A673 (cell line): Measurements from ENCODE around the gene SH3RF2. TPM values are rescaled to one million over a fixed set of nuclear protein-coding genes. Genes with fewer than 3 reads are reported as not detected.

Experiments
- BruUV-seq: library from RNA; stranded (reverse); fragments of 400-500 nt; replicated peaks from 2 replicates; lab custom pipeline; 2021; lab: Mats Ljungman, UMichigan
- CTCF ChIA-PET: fragments of 300-600 bp; sonication (Branson Sonifier 250); formaldehyde crosslinking; loops from one replicate; lab custom pipeline; 2022; ENCODE audit warnings: antibody characterized with exemption; lab: Charles Lee
- POLR2A ChIA-PET: fragments of 300-600 bp; sonication (Branson Sonifier 250); formaldehyde crosslinking; loops from one replicate; lab custom pipeline; 2022; ENCODE audit warnings: antibody characterized with exemption; ENCODE audit not compliant: low non-redundant PET; lab: Charles Lee
- DNase-seq: peaks from one replicate; pipeline ENCODE4 v3.0.0-alpha.2; 2015; ENCODE audit warnings: low spot score
- H3K27ac ChIP-seq: fragments of 200-600 bp; sonication (generic); 2 replicates; pipeline ENCODE4 v1.5.1; 2016; ENCODE audit warnings: mixed run types, low read depth, mild to moderate bottlenecking, mixed read lengths, antibody characterized with exemption, low read length; ENCODE audit not compliant: poor library complexity, severe bottlenecking
- H3K27me3 ChIP-seq: fragments of 200-600 bp; sonication (generic); replicated peaks from 2 replicates; pipeline ENCODE4 v1.6.1; 2017; ENCODE audit warnings: mixed run types, low read depth, mild to moderate bottlenecking, mixed read lengths, antibody characterized with exemption, low read length; ENCODE audit not compliant: insufficient read depth, poor library complexity
- H3K36me3 ChIP-seq: fragments of 200-600 bp; sonication (generic); 2 replicates; pipeline ENCODE4 v1.6.1; 2016; ENCODE audit warnings: mixed run types, mild to moderate bottlenecking, mixed read lengths, antibody characterized with exemption, low read length; ENCODE audit not compliant: insufficient read depth, poor library complexity, severe bottlenecking
- H3K4me1 ChIP-seq: fragments of 200-600 bp; sonication (generic); 2 replicates; pipeline ENCODE4 v1.6.1; 2017; ENCODE audit warnings: mixed run types, mild to moderate bottlenecking, mixed read lengths, antibody characterized with exemption, low read length; ENCODE audit not compliant: insufficient read depth, poor library complexity, severe bottlenecking
- H3K4me3 ChIP-seq: fragments of 200-600 bp; sonication (generic); 2 replicates; pipeline ENCODE4 v1.5.1; 2016; ENCODE audit warnings: low read depth, mixed run types, mild to moderate bottlenecking, mixed read lengths, low read length; ENCODE audit not compliant: poor library complexity, severe bottlenecking
- H3K9me3 ChIP-seq: fragments of 200-600 bp; sonication (generic); 2 replicates; pipeline ENCODE4 v1.6.1; 2016; ENCODE audit warnings: mixed run types, low read depth, mild to moderate bottlenecking, mixed read lengths, antibody characterized with exemption, low read length; ENCODE audit not compliant: poor library complexity, severe bottlenecking
- EZH2 ChIP-seq: fragments of 200-600 bp; sonication (generic); IDR thresholded peaks from 2 replicates; pipeline ENCODE4 v1.6.1; 2017; ENCODE audit warnings: borderline replicate concordance, low read depth, mild to moderate bottlenecking, mixed read lengths, antibody characterized with exemption, low read length; ENCODE audit not compliant: poor library complexity, severe bottlenecking
- intact Hi-C: fragments of 100-400 bp; cut with micrococcal nuclease; formaldehyde crosslinking; loops from one replicate; pipeline ENCODE4 v1.10.0; 2022; ENCODE audit not compliant: unreplicated experiment
- total RNA-seq: library from RNA; stranded (reverse); gene quantifications from 2 replicates; pipeline ENCODE4 v1.2.3, GENCODE V29; 2021
- TF ChIP-seq, protein P1 (sequence below): fragments of 300-800, 200-600 bp; sonication (generic); conservative IDR thresholded peaks from 2 replicates; pipeline ENCODE4 v1.5.1; 2017; ENCODE audit warnings: low read depth, mild to moderate bottlenecking, antibody characterized with exemption, low read length, moderate library complexity, mixed read lengths

The SH3RF2 gene
- total RNA-seq, 1 experiment from 2014 or later = 21.1 TPM

DNA sequence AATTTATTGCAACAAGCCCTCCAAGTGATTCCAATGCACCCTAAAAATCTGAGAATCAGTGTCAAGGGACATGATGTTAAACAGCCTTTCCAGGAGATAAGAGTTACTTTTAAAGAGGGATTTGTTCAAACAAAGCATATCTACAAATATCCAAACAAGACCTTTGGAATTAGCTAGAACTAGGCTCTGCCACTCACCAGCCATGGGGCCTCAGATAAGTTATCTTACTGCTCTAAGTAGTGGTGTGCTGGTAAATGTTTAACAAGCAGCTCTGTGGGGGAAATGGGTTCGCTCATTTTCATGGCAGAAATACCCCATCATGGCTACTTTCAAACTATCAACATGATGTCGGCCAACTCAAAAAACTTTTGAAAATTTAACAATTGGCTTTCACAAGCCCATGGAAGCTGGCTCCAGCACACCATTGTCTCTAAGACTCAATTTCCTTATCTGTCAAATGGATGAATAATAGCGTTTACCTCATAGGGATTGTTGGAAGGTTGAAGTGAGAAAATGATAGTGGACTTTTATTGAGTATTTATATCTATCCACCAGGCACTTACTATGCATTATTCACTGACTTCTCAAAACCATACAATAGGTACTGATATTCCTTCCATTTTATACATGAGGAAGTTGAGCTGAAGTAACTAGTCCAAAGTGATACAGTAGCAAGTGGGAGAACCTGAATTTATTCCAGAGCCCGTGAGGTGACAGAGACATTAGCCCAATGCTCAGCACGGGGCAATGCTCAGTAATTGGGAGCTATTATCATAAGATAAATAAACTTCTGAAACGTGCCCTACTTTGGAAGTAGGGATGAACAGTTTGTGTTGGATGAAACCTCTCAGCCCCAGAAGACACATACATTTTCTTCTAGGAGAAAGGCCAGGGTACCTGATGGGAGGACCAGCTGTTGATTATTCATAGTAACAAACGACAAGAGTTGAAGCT lies 43.2 kb downstream of the SH3RF2 start:
- no TSS peak for BruUV-seq
- no peaks in the 10 kb centered on the region for H3K9me3 ChIP-seq
- intact Hi-C loops = no loop called here
- no peaks in the 10 kb centered on the region for H3K36me3 ChIP-seq
- no peak overlapping the region for H3K4me3 ChIP-seq
- no peaks in the 10 kb centered on the region for H3K27me3 ChIP-seq
- H3K4me1 ChIP-seq = peaks cover 31% of the 10 kb centered on the region
- ChIA-PET CTCF (interaction anchor here (0.5 kb wide), 1 partner anchor 8 kb away, joined by 3 read pairs; no protein-coding TSS in a partner anchor), POLR2A (interaction anchor here (0.6 kb wide), 1 partner anchor 22 kb away, joined by 3 read pairs; no protein-coding TSS in a partner anchor)
- H3K27ac ChIP-seq = no peak overlapping the region
- no peak for DNase-seq
- TF ChIP-seq, protein P1, sequence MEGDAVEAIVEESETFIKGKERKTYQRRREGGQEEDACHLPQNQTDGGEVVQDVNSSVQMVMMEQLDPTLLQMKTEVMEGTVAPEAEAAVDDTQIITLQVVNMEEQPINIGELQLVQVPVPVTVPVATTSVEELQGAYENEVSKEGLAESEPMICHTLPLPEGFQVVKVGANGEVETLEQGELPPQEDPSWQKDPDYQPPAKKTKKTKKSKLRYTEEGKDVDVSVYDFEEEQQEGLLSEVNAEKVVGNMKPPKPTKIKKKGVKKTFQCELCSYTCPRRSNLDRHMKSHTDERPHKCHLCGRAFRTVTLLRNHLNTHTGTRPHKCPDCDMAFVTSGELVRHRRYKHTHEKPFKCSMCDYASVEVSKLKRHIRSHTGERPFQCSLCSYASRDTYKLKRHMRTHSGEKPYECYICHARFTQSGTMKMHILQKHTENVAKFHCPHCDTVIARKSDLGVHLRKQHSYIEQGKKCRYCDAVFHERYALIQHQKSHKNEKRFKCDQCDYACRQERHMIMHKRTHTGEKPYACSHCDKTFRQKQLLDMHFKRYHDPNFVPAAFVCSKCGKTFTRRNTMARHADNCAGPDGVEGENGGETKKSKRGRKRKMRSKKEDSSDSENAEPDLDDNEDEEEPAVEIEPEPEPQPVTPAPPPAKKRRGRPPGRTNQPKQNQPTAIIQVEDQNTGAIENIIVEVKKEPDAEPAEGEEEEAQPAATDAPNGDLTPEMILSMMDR = no peak
- no peak for TF ChIP-seq EZH2

DNA sequence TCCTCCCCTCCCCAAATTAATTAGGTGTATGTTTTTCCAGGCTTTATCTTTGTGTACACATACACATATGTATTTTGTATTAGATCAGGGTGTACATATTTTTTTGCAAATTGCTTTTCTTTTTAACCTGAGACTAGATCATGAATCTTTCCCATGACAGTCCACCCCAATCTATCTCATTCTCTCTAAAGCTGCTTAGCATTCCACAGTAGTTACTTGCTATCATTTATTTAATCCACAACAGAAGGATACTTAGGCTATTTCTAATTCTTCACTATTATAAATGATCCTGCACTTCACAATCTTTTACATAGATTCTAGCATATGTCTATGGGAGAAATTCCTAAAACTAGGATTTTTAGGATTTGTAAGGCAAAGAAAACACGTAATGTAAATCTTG lies 43.9 kb downstream of the SH3RF2 start:
- CTCF ChIA-PET = interaction anchor here (0.5 kb wide), 1 partner anchor 9 kb away, joined by 3 read pairs; no protein-coding TSS in a partner anchor
- BruUV-seq = no TSS peak
- POLR2A ChIA-PET = interaction anchor here (0.6 kb wide), 1 partner anchor 21 kb away, joined by 3 read pairs; no protein-coding TSS in a partner anchor

DNA sequence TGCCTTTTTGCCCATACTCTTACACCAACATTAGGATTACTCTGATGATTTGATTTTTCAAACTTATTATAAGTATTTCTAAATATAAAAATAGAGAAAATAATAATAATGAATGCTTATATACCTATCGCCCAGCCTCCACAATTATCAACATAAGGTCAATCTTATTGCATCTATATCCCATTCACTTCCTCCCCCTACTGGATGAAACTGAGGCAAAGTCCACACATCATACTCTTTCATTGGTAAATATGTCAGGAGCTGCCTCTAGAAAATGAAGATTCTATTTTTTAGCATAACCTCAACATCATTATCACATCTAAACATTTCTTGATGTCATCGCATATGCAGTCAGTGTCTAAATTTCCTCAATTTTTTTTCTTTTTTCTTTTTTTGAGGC lies 44.3 kb downstream of the SH3RF2 start:
- TF ChIP-seq, protein P1 = peak; percentile 49
- TF ChIP-seq EZH2 = no peak
- H3K36me3 ChIP-seq = no peaks in the 10 kb centered on the region
- ChIA-PET CTCF (interaction anchor here (0.5 kb wide), 1 partner anchor 9 kb away, joined by 3 read pairs; no protein-coding TSS in a partner anchor), POLR2A (no interaction called here)
- H3K27ac ChIP-seq = no peak overlapping the region
- BruUV-seq = no TSS peak
- intact Hi-C loops = no loop called here
- no peak overlapping the region for H3K4me3 ChIP-seq
- no peak for DNase-seq
- no peaks in the 10 kb centered on the region for H3K9me3 ChIP-seq
- H3K4me1 ChIP-seq = peaks cover 28% of the 10 kb centered on the region
- H3K27me3 ChIP-seq = no peaks in the 10 kb centered on the region

More for the DNA sequence above, 43.9 kb downstream of the SH3RF2 start:
- Histone ChIP-seq H3K4me1 (peaks cover 31% of the 10 kb centered on the region), H3K27ac (no peak overlapping the region), H3K27me3 (no peaks in the 10 kb centered on the region), H3K4me3 (no peak overlapping the region), H3K36me3 (no peaks in the 10 kb centered on the region), H3K9me3 (no peaks in the 10 kb centered on the region)
- TF ChIP-seq EZH2 = no peak
- TF ChIP-seq, protein P1 = no peak
- no peak for DNase-seq
- intact Hi-C loops = no loop called here
